Colonic mucosa (tissue), 4 donors: ENCODE results near the gene SLC28A3. TPM values are rescaled to one million over a fixed set of nuclear protein-coding genes. Genes with fewer than 3 reads are reported as not detected.

ENCODE experiments used
- DNase-seq: peaks from one replicate; pipeline ENCODE4 v3.0.0-alpha.2; 2020
- H3K27ac ChIP-seq: fragments of 200-600 bp; one replicate; pipeline ENCODE4 v1.8.0; 2021
- H3K27me3 ChIP-seq: fragments of 200-600 bp; one replicate; pipeline ENCODE4 v1.8.0; 2021
- H3K36me3 ChIP-seq: fragments of 200-600 bp; one replicate; pipeline ENCODE4 v1.8.0; 2021
- H3K4me1 ChIP-seq: fragments of 200-600 bp; one replicate; pipeline ENCODE4 v1.8.0; 2021; ENCODE audit warnings: mild to moderate bottlenecking
- H3K4me3 ChIP-seq: fragments of 200-600 bp; one replicate; pipeline ENCODE4 v1.8.0; 2021
- H3K9ac ChIP-seq, 2 donors: one replicate each; pipeline ENCODE4 v1.7.0; 2013; ENCODE audit warnings: control low read depth in 2 of 2, low read depth in 2 of 2, low read length in 2 of 2
- H3K9me3 ChIP-seq: fragments of 200-600 bp; one replicate; pipeline ENCODE4 v1.8.0; 2021
- CTCF ChIP-seq: fragments of 200-600 bp; IDR thresholded peaks from one replicate; pipeline ENCODE4 v1.8.0; 2022; ENCODE audit warnings: antibody characterized with exemption, mild to moderate bottlenecking
- intact Hi-C: fragments of 100-400 bp; cut with DNase I; formaldehyde crosslinking; loops from one replicate; pipeline ENCODE4 v1.14.1; 2022
- total RNA-seq, 2 donors: library from RNA; stranded (reverse); fragmentation: NEBNext Ultra II Directional in 1 of 2; extraction: Animal tissue kit (Norgen Biotek cat#: 25700) in 1 of 2; gene quantifications; one replicate each; pipeline ENCODE4 v1.2.1, GENCODE V29; 2021
- donor health status: healthy.
- donor health status: DM: no; HTN: no; CAD: no.
- donor health status: DM: no; HTN: no; CAD: no.

Gene SLC28A3
- total RNA-seq, 2 donors from 2014 or later: 2.9 to 4.7 TPM

- no peak overlapping the region for H3K4me3 ChIP-seq
- H3K27ac ChIP-seq: no peak overlapping the region
- intact Hi-C loops: no loop called here
- no peaks in the 10 kb centered on the region for H3K4me1 ChIP-seq
- H3K9ac ChIP-seq: no peak overlapping the region
- no peaks in the 10 kb centered on the region for H3K27me3 ChIP-seq
- TF ChIP-seq CTCF: no peak
- H3K36me3 ChIP-seq: no peaks in the 10 kb centered on the region
- no peak for DNase-seq
- H3K9me3 ChIP-seq: no peaks in the 10 kb centered on the region
These were observed 55.2 kb downstream of the SLC28A3 start for GRCh38 chr9:84285381-84285780.

GRCh38 chr9:84283946-84284345 lies 56.6 kb downstream of the SLC28A3 start:
- no peaks in the 10 kb centered on the region for H3K4me1 ChIP-seq
- H3K27ac ChIP-seq: no peak overlapping the region
- intact Hi-C loops: no loop called here
- no peak overlapping the region for H3K9ac ChIP-seq
- H3K36me3 ChIP-seq: no peaks in the 10 kb centered on the region
- TF ChIP-seq CTCF: no peak
- DNase-seq: no peak
- no peaks in the 10 kb centered on the region for H3K9me3 ChIP-seq
- no peak overlapping the region for H3K4me3 ChIP-seq
- H3K27me3 ChIP-seq: no peaks in the 10 kb centered on the region

- no peaks in the 10 kb centered on the region for H3K36me3 ChIP-seq
- intact Hi-C loops: no loop called here
- H3K4me3 ChIP-seq: no peak overlapping the region
- no peak overlapping the region for H3K27ac ChIP-seq
- no peak overlapping the region for H3K9ac ChIP-seq
- DNase-seq: no peak
- H3K4me1 ChIP-seq: no peaks in the 10 kb centered on the region
- TF ChIP-seq CTCF: no peak
- no peaks in the 10 kb centered on the region for H3K27me3 ChIP-seq
- no peaks in the 10 kb centered on the region for H3K9me3 ChIP-seq
These were observed 62.4 kb downstream of the SLC28A3 start for GRCh38 chr9:84278130-84278529.

- H3K4me1 ChIP-seq: no peaks in the 10 kb centered on the region
- no peak overlapping the region for H3K4me3 ChIP-seq
- no peaks in the 10 kb centered on the region for H3K36me3 ChIP-seq
- H3K9ac ChIP-seq: no peak overlapping the region
- H3K27me3 ChIP-seq: no peaks in the 10 kb centered on the region
- DNase-seq: no peak
- no peaks in the 10 kb centered on the region for H3K9me3 ChIP-seq
- TF ChIP-seq CTCF: no peak
- intact Hi-C loops: no loop called here
- no peak overlapping the region for H3K27ac ChIP-seq
These were observed 62.9 kb downstream of the SLC28A3 start for GRCh38 chr9:84277646-84278045.

- DNase-seq: no peak
- Histone ChIP-seq H3K9me3 (no peaks in the 10 kb centered on the region), H3K9ac (no peak overlapping the region), H3K4me3 (no peak overlapping the region), H3K27me3 (no peaks in the 10 kb centered on the region), H3K4me1 (no peaks in the 10 kb centered on the region), H3K27ac (no peak overlapping the region), H3K36me3 (no peaks in the 10 kb centered on the region)
- no peak for TF ChIP-seq CTCF
- intact Hi-C loops: no loop called here
These were observed 63.8 kb downstream of the SLC28A3 start for GRCh38 chr9:84276741-84277140.
